Pancreas (tissue), 10 donors: ENCODE data around the gene UBE2J2. TPM values are rescaled to one million over a fixed set of nuclear protein-coding genes. Genes with fewer than 3 reads are reported as not detected.
A peak's percentile ranks its signal among the peaks of the same experiment; 100 is the strongest.

Source experiments
- ATAC-seq, 4 donors: fragments of 200-7000 bp; cut with Tn5 transposase; one replicate each; pipeline versions ENCODE4 v1.8.0 to v1.9.1; 2020; ENCODE audit warnings: mild to moderate bottlenecking in 4 of 4, moderate library complexity in 4 of 4
- DNase-seq, 6 donors: peaks; one replicate each; pipeline ENCODE4 v3.0.0-alpha.2; 2020
- FAIRE-seq: peaks from 2 replicates; lab custom pipeline; 2012; peaks lifted over from hg19 to GRCh38; lab: Jason Lieb, UNC
- H3K27ac ChIP-seq, 4 donors: fragments of 200-600 bp; sonication (generic); 1 replicate in 3 of 4; 2 replicates in 1 of 4; pipeline versions ENCODE4 v1.5.0 to v1.8.0; 2020
- H3K27me3 ChIP-seq, 4 donors: fragments of 200-600 bp; one replicate each; pipeline ENCODE4 v1.8.0; 2021
- H3K36me3 ChIP-seq, 3 donors: fragments of 200-600 bp; sonication (generic) in 1 of 3; one replicate each; pipeline versions ENCODE4 v1.5.0 to v1.8.0; 2020 to 2021
- H3K4me1 ChIP-seq, 3 donors: fragments of 200-600 bp; one replicate each; pipeline ENCODE4 v1.8.0; 2021
- H3K4me3 ChIP-seq, 4 donors: fragments of 200-600 bp; sonication (generic) in 2 of 4; one replicate each; pipeline versions ENCODE4 v1.5.0 to v1.8.0; 2020 to 2021
- H3K9me3 ChIP-seq, 4 donors: fragments of 200-600 bp; one replicate each; pipeline ENCODE4 v1.8.0; 2021
- CTCF ChIP-seq, 4 donors: fragments of 200-600 bp; sonication (generic) in 3 of 4; IDR thresholded peaks; one replicate each; pipeline versions ENCODE4 v1.5.0 to v1.8.0; 2021; ENCODE audit warnings: antibody characterized with exemption in 4 of 4
- WGBS, 2 donors: extraction: QIAGEN DNeasy Blood & Tissue Kit; methylation state at CpG; one replicate each; pipeline ENCODE4 v1.1.7; 2013; 5-methylcytosine and 5-hydroxymethylcytosine counted together
- intact Hi-C, 3 donors: fragments of 100-400 bp; cut with DNase I; formaldehyde crosslinking; loops; one replicate each; pipeline versions ENCODE4 v1.11.1 to v1.14.2; 2022
- polyA plus RNA-seq, 2 donors: library from polyadenylated mRNA; stranded (reverse); fragments of 200-250 nt; gene quantifications; one replicate each; pipeline ENCODE4 v1.2.3, GENCODE V29; 2013
- total RNA-seq, 6 donors: library from RNA; stranded (reverse); fragmentation: NEBNext Ultra II Directional in 4 of 6; extraction: Animal tissue kit (Norgen Biotek cat#: 25700) in 4 of 6; gene quantifications; one replicate each; pipeline versions ENCODE4 v1.2.1 to v1.2.4, GENCODE V29; 2021 to 2023
- donor health status: healthy with polysubstance abuse.
- donor health status: DM: no; HTN: no; CAD: no; lungs with moderate emphysema.
- donor health status: DM: no; HTN: no; CAD: no.
- donor health status: control.
- donor health status: control.
- donor health status: Bipolar disorder and iron deficiency.
- donor health status: DM: yes; HTN: yes; CAD: no.
- donor health status: DM: no; HTN: no; CAD: no.
- donor health status: DM: no; HTN: no; CAD: no.
- donor health status: DM: yes; HTN: yes; CAD: no.

Gene UBE2J2
- total and polyA plus RNA-seq, 8 donors = 20.8 to 44.5 (median 22.7) TPM

DNA sequence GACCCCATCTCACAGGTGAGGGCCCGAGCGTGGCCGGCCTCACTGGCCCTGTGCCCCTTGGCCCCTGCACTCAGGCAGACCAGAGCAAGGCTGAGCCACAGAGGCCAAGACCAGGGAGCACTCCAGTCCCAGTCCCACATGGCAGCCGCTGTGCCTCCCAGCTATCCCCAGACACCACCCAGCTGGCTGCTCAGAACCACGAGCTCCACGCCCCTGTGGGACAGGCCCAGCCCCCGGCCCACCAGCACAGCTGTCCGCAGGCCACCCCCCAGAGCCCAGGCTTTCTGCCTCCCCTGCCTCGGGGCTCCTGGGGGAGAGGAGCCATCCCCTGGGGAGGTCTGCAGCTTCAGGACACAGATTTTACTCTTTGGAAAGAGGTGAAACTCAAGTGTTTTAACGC, 18.0 kb downstream of the UBE2J2 start:
- Histone ChIP-seq H3K4me3 (no peak overlapping the region), H3K27ac (no peak overlapping the region), H3K9me3 (no peaks in the 10 kb centered on the region), H3K27me3 (no peaks in the 10 kb centered on the region), H3K36me3 (peaks cover 0 to 33% (median 18%) of the 10 kb centered on the region in 3 donors), H3K4me1 (no peaks in the 10 kb centered on the region)
- no peak for FAIRE-seq
- intact Hi-C loops = no loop called here
- ATAC-seq = no peak
- peak in 1 of 6 donors; percentile 63 for DNase-seq
- no peak for TF ChIP-seq CTCF (IDR thresholded peaks at IDR 0.05)
- WGBS, 2 donors = 95 to 97% methylated on average over 9 to 10 of the region's 10 CpGs

DNA sequence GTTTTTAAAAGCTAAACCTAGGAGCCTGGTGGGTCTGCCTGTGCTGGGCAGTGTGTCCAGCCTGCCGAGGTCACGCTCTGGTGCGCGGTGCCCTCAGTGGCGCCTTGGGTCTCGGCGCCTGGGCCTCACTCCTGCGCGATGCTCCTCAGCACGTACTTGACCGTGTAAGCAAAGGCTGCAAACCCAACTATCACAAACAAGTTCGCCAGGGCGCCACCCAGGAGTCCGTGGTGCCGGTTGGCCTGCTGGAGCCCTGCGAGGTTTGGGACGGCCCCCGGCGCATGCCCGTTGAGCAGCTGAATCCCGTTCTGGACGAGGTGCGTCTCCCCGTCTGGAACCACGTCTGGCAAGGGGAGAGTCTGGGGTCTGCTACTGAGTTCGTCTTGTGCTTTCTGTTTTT, 18.6 kb downstream of the UBE2J2 start:
- H3K27ac ChIP-seq = no peak overlapping the region
- H3K9me3 ChIP-seq = no peaks in the 10 kb centered on the region
- no peak for TF ChIP-seq CTCF (IDR thresholded peaks at IDR 0.05)
- intact Hi-C loops = no loop called here
- 94 to 95% methylated on average over 26 of the region's 26 CpGs for WGBS, 2 donors
- no peak for FAIRE-seq
- peaks cover 0 to 33% (median 18%) of the 10 kb centered on the region in 3 donors for H3K36me3 ChIP-seq
- DNase-seq = peak in 1 of 6 donors; percentile 60
- H3K4me1 ChIP-seq = no peaks in the 10 kb centered on the region
- ATAC-seq = no peak
- no peaks in the 10 kb centered on the region for H3K27me3 ChIP-seq
- no peak overlapping the region for H3K4me3 ChIP-seq

GRCh38 chr1:1254667-1254998, 19.0 kb downstream of the UBE2J2 start:
- ATAC-seq (no peak), FAIRE-seq (no peak), DNase-seq (peak in 1 of 6 donors; percentile 43)
- no peaks in the 10 kb centered on the region for H3K27me3 ChIP-seq
- H3K36me3 ChIP-seq = peaks cover 0 to 33% (median 18%) of the 10 kb centered on the region in 3 donors
- no peaks in the 10 kb centered on the region for H3K9me3 ChIP-seq
- no peaks in the 10 kb centered on the region for H3K4me1 ChIP-seq
- 88 to 91% methylated on average over 21 of the region's 21 CpGs for WGBS, 2 donors
- TF ChIP-seq CTCF (IDR thresholded peaks at IDR 0.05) = no peak
- intact Hi-C loops = no loop called here
- no peak overlapping the region for H3K4me3 ChIP-seq
- H3K27ac ChIP-seq = no peak overlapping the region

GRCh38 chr1:1253972-1254666, 19.5 kb downstream of the UBE2J2 start:
- DNase-seq (peak in 2 of 6 donors; percentile 30 to 56), FAIRE-seq (no peak), ATAC-seq (no peak)
- Histone ChIP-seq H3K27ac (no peak overlapping the region), H3K4me1 (no peaks in the 10 kb centered on the region), H3K27me3 (no peaks in the 10 kb centered on the region), H3K9me3 (no peaks in the 10 kb centered on the region), H3K36me3 (peaks cover 0 to 33% (median 18%) of the 10 kb centered on the region in 3 donors), H3K4me3 (no peak overlapping the region)
- intact Hi-C loops = no loop called here
- 93 to 95% methylated on average over 49 to 50 of the region's 50 CpGs for WGBS, 2 donors
- no peak for TF ChIP-seq CTCF (IDR thresholded peaks at IDR 0.05)

DNA sequence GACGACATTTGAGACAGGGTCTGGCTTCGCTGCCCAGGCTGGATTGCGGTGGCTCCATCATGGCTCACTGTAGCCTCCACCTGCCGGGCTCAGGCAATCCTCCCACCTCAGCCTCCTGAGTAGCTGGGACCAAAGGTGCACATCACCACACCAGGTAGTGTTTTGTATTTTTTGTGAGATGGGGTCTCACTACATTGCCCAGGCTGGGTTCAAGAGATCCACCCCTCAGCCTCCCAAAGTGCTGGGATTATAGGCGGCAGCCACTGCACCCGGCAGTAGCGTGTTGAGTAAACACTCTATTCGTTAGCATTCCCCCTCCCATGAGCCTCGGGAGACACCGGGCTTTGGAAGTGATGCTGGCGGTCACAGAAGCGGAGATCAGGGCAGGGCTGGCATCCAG, 20.3 kb downstream of the UBE2J2 start:
- WGBS, 2 donors = 80 to 87% methylated on average over 12 of the region's 12 CpGs
- intact Hi-C loops = no loop called here
- no peak for TF ChIP-seq CTCF (IDR thresholded peaks at IDR 0.05)
- Histone ChIP-seq H3K4me1 (no peaks in the 10 kb centered on the region), H3K9me3 (no peaks in the 10 kb centered on the region), H3K27ac (no peak overlapping the region), H3K36me3 (peaks cover 0 to 33% (median 18%) of the 10 kb centered on the region in 3 donors), H3K4me3 (no peak overlapping the region), H3K27me3 (no peaks in the 10 kb centered on the region)
- DNase-seq (no peak), ATAC-seq (no peak), FAIRE-seq (no peak)
